ENCODE measurements around the gene SLC6A8.

The SLC6A8 gene

GRCh38 chrX:153736871-153737441 is 49.2 kb downstream of the SLC6A8 start:
- Histone ChIP-seq H3K4me3 (ENCODE audit: low read depth, low read length) (no peak overlapping the region), H3K9me3 (ENCODE audit: control insufficient read depth, insufficient read depth, low read depth, low read length) (no peaks in the 10 kb centered on the region), H3K27ac (ENCODE audit: extremely low read depth, low read depth, low read length) (no peak overlapping the region), H3K36me3 (ENCODE audit: control insufficient read depth in 2 of 2, insufficient read depth in 1 of 2, low read length in 2 of 2) (peaks cover 0 to 28% of the 10 kb centered on the region in 2 experiments; a peak in 1 of 3 replicates), H3K4me1 (ENCODE audit: control insufficient read depth, insufficient read depth, low read length) (no peaks in the 10 kb centered on the region)
- peak; percentile 21; the same call in 1 of the 2 replicates for TF ChIP-seq ZNF341 (tag by site-specific recombination; IDR thresholded peaks at IDR 0.05; ENCODE audit: low read depth)
- TF ChIP-seq ZNF830 (tag by site-specific recombination; IDR thresholded peaks at IDR 0.05; ENCODE audit: low read depth) = no peak
- TF ChIP-seq ZNF140 (tag by site-specific recombination; IDR thresholded peaks at IDR 0.05) = no peak
- no peak for TF ChIP-seq ZNF292 (tag by site-specific recombination; IDR thresholded peaks at IDR 0.05; ENCODE audit: borderline replicate concordance, low read depth)
- TF ChIP-seq ZBTB20 (tag by site-specific recombination; IDR thresholded peaks at IDR 0.05) = peak; percentile 64
- TF ChIP-seq ZNF510 (tag by site-specific recombination; IDR thresholded peaks at IDR 0.05; ENCODE audit: insufficient replicate concordance) = no peak
- no peak for TF ChIP-seq ZNF677 (tag by site-specific recombination; IDR thresholded peaks at IDR 0.05)
- TF ChIP-seq ZNF211 (tag by site-specific recombination; IDR thresholded peaks at IDR 0.05; ENCODE audit: low read depth) = no peak
- no peak for TF ChIP-seq ZNF416 (tag by site-specific recombination; IDR thresholded peaks at IDR 0.05)
- TF ChIP-seq PRDM2 (tag by site-specific recombination; IDR thresholded peaks at IDR 0.05; ENCODE audit: borderline replicate concordance) = no peak
- 0 out of 2 replicates have a peak, but pooled peaks have one; percentile 70 for TF ChIP-seq PBX3 (CRISPR knock-in tag; IDR thresholded peaks at IDR 0.05)
- no peak for TF ChIP-seq MYNN (tag by site-specific recombination; IDR thresholded peaks at IDR 0.05; ENCODE audit: borderline replicate concordance)
- TF ChIP-seq PRDM6 (tag by site-specific recombination; IDR thresholded peaks at IDR 0.05) = no peak
- no peak for TF ChIP-seq KLF1 (tag by site-specific recombination; IDR thresholded peaks at IDR 0.05)
- TF ChIP-seq ZNF48 (tag by site-specific recombination; IDR thresholded peaks at IDR 0.05) = no peak
- peak; percentile 61; the same call in 1 of the 2 replicates for TF ChIP-seq KLF17 (tag by site-specific recombination; IDR thresholded peaks at IDR 0.05)
- no peak for TF ChIP-seq PRDM1 (tag by site-specific recombination; IDR thresholded peaks at IDR 0.05)
- no peak for TF ChIP-seq SP3 (tag by site-specific recombination; IDR thresholded peaks at IDR 0.05)
- CTCF ChIA-PET = no interaction called here
- POLR2A ChIA-PET = no interaction called here
